GM12878 (cell line): Measurements from ENCODE around the gene NMRK1. TPM values are rescaled to one million over a fixed set of nuclear protein-coding genes. Genes with fewer than 3 reads are reported as not detected.

Experiments
- ATAC-seq: fragments of 200-7000 bp; cut with Tn5 transposase; 3 replicates; pipeline ENCODE4 v1.9.1; 2020; ENCODE audit warnings: mild to moderate bottlenecking, moderate library complexity
- BruUV-seq: library from RNA; stranded (reverse); fragments of 400-500 nt; replicated peaks from 2 replicates; lab custom pipeline; 2021; lab: Mats Ljungman, UMichigan
- CTCF ChIA-PET: fragments of 300-600 bp; sonication (Branson Sonifier 250); formaldehyde crosslinking; extraction: SDS; loops from one replicate; lab custom pipeline; 2021; ENCODE audit warnings: inconsistent platforms; lab: Yijun Ruan, JAX
- POLR2A ChIA-PET: fragments of 350-600 bp; formaldehyde crosslinking; extraction: SDS; loops from one replicate; lab custom pipeline; 2021; ENCODE audit warnings: inconsistent platforms; lab: Charles Lee
- RAD21 ChIA-PET: fragments of 300-600 bp; sonication (Branson Sonifier 250); formaldehyde crosslinking; loops from one replicate; lab custom pipeline; 2023; ENCODE audit warnings: antibody characterized with exemption; ENCODE audit not compliant: unreplicated experiment; lab: Charles Lee
- SMC1A ChIA-PET: fragments of 300-600 bp; sonication (Branson Sonifier 250); formaldehyde crosslinking; loops from one replicate; lab custom pipeline; 2023; ENCODE audit not compliant: unreplicated experiment, uncharacterized antibody; lab: Charles Lee
- DNase-seq: peaks from one replicate; pipeline ENCODE4 v3.0.0-alpha.2; 2011; ENCODE audit warnings: low read depth, low spot score
- FAIRE-seq: peaks from 3 replicates; lab custom pipeline; 2011; peaks lifted over from hg19 to GRCh38; lab: Jason Lieb, UNC
- H2AFZ ChIP-seq: 2 replicates; pipeline ENCODE4 v1.6.0; 2011; ENCODE audit warnings: low read depth, low read length, control low read depth; ENCODE audit not compliant: control insufficient read depth
- H3K27ac ChIP-seq: 2 replicates; pipeline ENCODE4 v1.5.1; 2011; ENCODE audit warnings: control low read depth; ENCODE audit not compliant: control insufficient read depth, insufficient read depth
- H3K27me3 ChIP-seq, 2 experiments: replicated peaks in 1 of 2; 2 replicates each; pipeline versions ENCODE4 v1.6.0 to v1.6.1; 2011; ENCODE audit warnings: low read length in 1 of 2; ENCODE audit not compliant: control insufficient read depth in 2 of 2, insufficient read depth in 2 of 2
- H3K36me3 ChIP-seq, 2 experiments: 2 replicates each; pipeline ENCODE4 v1.5.1; 2011; ENCODE audit warnings: low read length in 1 of 2; ENCODE audit not compliant: control insufficient read depth in 2 of 2, insufficient read depth in 2 of 2
- H3K4me1 ChIP-seq: 2 replicates; pipeline ENCODE4 v1.6.1; 2011; ENCODE audit warnings: mild to moderate bottlenecking, low read length, moderate library complexity, mixed read lengths; ENCODE audit not compliant: control insufficient read depth, insufficient read depth
- H3K4me2 ChIP-seq: 2 replicates; pipeline ENCODE4 v1.6.0; 2011; ENCODE audit warnings: control low read depth; ENCODE audit not compliant: control insufficient read depth, insufficient read depth
- H3K4me3 ChIP-seq: fragments of 200-600 bp; sonication (generic); 2 replicates; pipeline ENCODE4 v1.5.1; 2016
- H3K79me2 ChIP-seq: 2 replicates; pipeline ENCODE4 v1.6.0; 2011; ENCODE audit warnings: low read length; ENCODE audit not compliant: control insufficient read depth, insufficient read depth
- H3K9ac ChIP-seq: 2 replicates; pipeline ENCODE4 v1.8.0; 2011; ENCODE audit warnings: low read length, control low read depth, mixed read lengths; ENCODE audit not compliant: control insufficient read depth, insufficient read depth
- H3K9me3 ChIP-seq: replicated peaks from 3 replicates; pipeline ENCODE4 v1.5.1; 2011; ENCODE audit warnings: mild to moderate bottlenecking, low read length; ENCODE audit not compliant: control insufficient read depth, insufficient read depth
- H4K20me1 ChIP-seq: 2 replicates; pipeline ENCODE4 v1.6.0; 2011; ENCODE audit not compliant: control insufficient read depth, insufficient read depth
- BCL3 ChIP-seq: IDR thresholded peaks from 2 replicates; pipeline ENCODE4 v1.6.1; 2011; ENCODE audit warnings: borderline replicate concordance, low read depth, mild to moderate bottlenecking, moderate library complexity, low read length; ENCODE audit not compliant: insufficient read depth, poor library complexity, severe bottlenecking
- BCLAF1 ChIP-seq: fragments of 450-650 bp; IDR thresholded peaks from 2 replicates; pipeline ENCODE4 v1.6.1; 2017; ENCODE audit warnings: antibody characterized with exemption, mild to moderate bottlenecking, moderate library complexity
- GATAD2B ChIP-seq: fragments of 450-650 bp; conservative IDR thresholded peaks from 2 replicates; pipeline ENCODE4 v1.6.1; 2017; ENCODE audit warnings: low read depth, mild to moderate bottlenecking, moderate library complexity
- HCFC1 ChIP-seq: fragments of 150-350 bp; IDR thresholded peaks from 2 replicates; pipeline ENCODE4 v1.6.1; 2014; ENCODE audit warnings: low read length
- KDM1A ChIP-seq: fragments of 200-600 bp; sonication (generic); IDR thresholded peaks from 2 replicates; pipeline ENCODE4 v1.6.1; 2016; ENCODE audit warnings: borderline replicate concordance
- LARP7 ChIP-seq: fragments of 450-650 bp; IDR thresholded peaks from 2 replicates; pipeline ENCODE4 v1.6.1; 2017; ENCODE audit warnings: mild to moderate bottlenecking
- MEF2A ChIP-seq: IDR thresholded peaks from 2 replicates; pipeline ENCODE4 v1.6.1; 2011; ENCODE audit warnings: low read depth, mild to moderate bottlenecking, low read length, moderate library complexity; ENCODE audit not compliant: insufficient read depth
- NFXL1 ChIP-seq: fragments of 450-650 bp; IDR thresholded peaks from 2 replicates; pipeline ENCODE4 v1.6.1; 2017; ENCODE audit warnings: antibody characterized with exemption, mild to moderate bottlenecking, borderline replicate concordance
- NFYB ChIP-seq: IDR thresholded peaks from 2 replicates; pipeline ENCODE4 v1.6.1; 2011; ENCODE audit warnings: low read depth, mild to moderate bottlenecking, low read length, improper control_type of control experiment, moderate library complexity; ENCODE audit not compliant: insufficient read depth
- POLR2A ChIP-seq: IDR thresholded peaks from 2 replicates; pipeline ENCODE4 v1.6.1; 2011; ENCODE audit warnings: low read depth, mild to moderate bottlenecking, low read length
- POLR2AphosphoS5 ChIP-seq: IDR thresholded peaks from 2 replicates; pipeline ENCODE4 v1.6.1; 2011; ENCODE audit warnings: mild to moderate bottlenecking, low read length, inconsistent platforms
- POU2F2 ChIP-seq: IDR thresholded peaks from 3 replicates; pipeline ENCODE4 v1.6.1; 2011; ENCODE audit warnings: low read depth, mild to moderate bottlenecking, low read length, borderline replicate concordance
- RAD21 ChIP-seq: IDR thresholded peaks from 2 replicates; pipeline ENCODE4 v1.6.1; 2011; ENCODE audit warnings: mild to moderate bottlenecking, low read depth, low read length, moderate library complexity; ENCODE audit not compliant: insufficient read depth
- RB1 ChIP-seq: fragments of 450-650 bp; formaldehyde crosslinking; IDR thresholded peaks from 2 replicates; pipeline ENCODE4 v1.6.1; 2017; ENCODE audit warnings: mild to moderate bottlenecking, borderline replicate concordance
- SRF ChIP-seq, 2 experiments: IDR thresholded peaks; 2 replicates each; pipeline ENCODE4 v1.6.1; 2011; ENCODE audit warnings: low read depth in 2 of 2, low read length in 2 of 2, mild to moderate bottlenecking in 1 of 2, moderate library complexity in 1 of 2
- SUZ12 ChIP-seq: fragments of 200-600 bp; sonication (generic); IDR thresholded peaks from one replicate; pipeline ENCODE4 v1.6.1; 2018; ENCODE audit warnings: antibody characterized with exemption, mild to moderate bottlenecking; ENCODE audit not compliant: unreplicated experiment
- YBX1 ChIP-seq: fragments of 450-650 bp; IDR thresholded peaks from 2 replicates; pipeline ENCODE4 v1.6.1; 2016; ENCODE audit warnings: antibody characterized with exemption
- ZNF274 ChIP-seq: IDR thresholded peaks from one replicate; pipeline ENCODE4 v1.8.0; 2011; ENCODE audit not compliant: insufficient read length, insufficient read depth
- ZSCAN29 ChIP-seq: fragments of 450-650 bp; IDR thresholded peaks from 2 replicates; pipeline ENCODE4 v1.6.1; 2017; ENCODE audit warnings: mild to moderate bottlenecking, moderate library complexity
- WGBS: methylation state at CpG from one replicate; pipeline ENCODE4 v1.1.6; 2016; ENCODE audit warnings: low lambda C conversion rate; ENCODE audit not compliant: insufficient replicate concordance, insufficient coverage; ENCODE audit errors: missing lambda C conversion rate; 5-methylcytosine and 5-hydroxymethylcytosine counted together
- in situ Hi-C: fragments of 300-500 bp; cut with MboI; formaldehyde crosslinking; loops from 9 replicates; pipeline ENCODE4 v1.14.3; 2018; ENCODE audit warnings: mixed read lengths
- intact Hi-C: fragments of 100-400 bp; cut with micrococcal nuclease; formaldehyde crosslinking; loops from one replicate; pipeline ENCODE4 v1.14.2; 2022; ENCODE audit not compliant: unreplicated experiment
- polyA plus RNA-seq, 11 experiments: library from polyadenylated mRNA; depleted of rRNA in 4 of 11; unstranded in 6 of 11; stranded (reverse) in 5 of 11; fragments of >200 nt; fragmentation: Nextera tagmentation in 4 of 11; fragmentation: Illumina TruSeq in 1 of 11; extraction: Ambion mirVana in 4 of 11; extraction: Trizol in 1 of 11; gene quantifications; 1 replicate in 1 of 11; 2 replicates in 10 of 11; pipeline versions ENCODE4 v1.2.1 to v1.2.3, GENCODE V29; 2011 to 2016; ENCODE audit warnings: inconsistent platforms in 2 of 11, missing spikeins in 2 of 11, low read depth in 1 of 11
- total RNA-seq, 4 experiments: library from RNA; depleted of rRNA in 3 of 4; stranded (reverse); fragments of >200 nt in 3 of 4; fragmentation: Illumina TruSeq in 1 of 4; extraction: Trizol in 1 of 4; gene quantifications; 2 replicates each; pipeline versions ENCODE4 v1.2.1 to v1.2.3, GENCODE V29; 2013 to 2021
- TF ChIP-seq, protein P1 (sequence below): fragments of 450-650 bp; IDR thresholded peaks from 2 replicates; pipeline ENCODE4 v1.6.1; 2017; ENCODE audit warnings: low read depth, mild to moderate bottlenecking, moderate library complexity

Gene NMRK1
- total and polyA plus RNA-seq, 10 of the 15 experiments (the other 5 are each of a cell fraction or from before 2014, with no cell fraction given) = 8.4 to 17.2 (median 12.1) TPM

- ChIA-PET POLR2A (no interaction called here), SMC1A (interaction anchor here (0.8 kb wide), 1 partner anchor 12 kb away, joined by 3 read pairs; no protein-coding TSS in a partner anchor)
- no peak overlapping the region for H3K9ac ChIP-seq
- TF ChIP-seq ZNF274 (no peak), RB1 (no peak), NFXL1 (no peak), RAD21 (no peak), POU2F2 (no peak), POLR2A (no peak), LARP7 (no peak), POLR2AphosphoS5 (no peak), GATAD2B (no peak), ZSCAN29 (no peak), HCFC1 (no peak), KDM1A (no peak), BCLAF1 (no peak), BCL3 (no peak), SUZ12 (no peak), YBX1 (no peak), SRF (IDR thresholded peaks at IDR 0.05; ENCODE audit: low read depth in 2 of 2, low read length in 2 of 2) (no peak), MEF2A (no peak), NFYB (no peak)
- TF ChIP-seq, protein P1, sequence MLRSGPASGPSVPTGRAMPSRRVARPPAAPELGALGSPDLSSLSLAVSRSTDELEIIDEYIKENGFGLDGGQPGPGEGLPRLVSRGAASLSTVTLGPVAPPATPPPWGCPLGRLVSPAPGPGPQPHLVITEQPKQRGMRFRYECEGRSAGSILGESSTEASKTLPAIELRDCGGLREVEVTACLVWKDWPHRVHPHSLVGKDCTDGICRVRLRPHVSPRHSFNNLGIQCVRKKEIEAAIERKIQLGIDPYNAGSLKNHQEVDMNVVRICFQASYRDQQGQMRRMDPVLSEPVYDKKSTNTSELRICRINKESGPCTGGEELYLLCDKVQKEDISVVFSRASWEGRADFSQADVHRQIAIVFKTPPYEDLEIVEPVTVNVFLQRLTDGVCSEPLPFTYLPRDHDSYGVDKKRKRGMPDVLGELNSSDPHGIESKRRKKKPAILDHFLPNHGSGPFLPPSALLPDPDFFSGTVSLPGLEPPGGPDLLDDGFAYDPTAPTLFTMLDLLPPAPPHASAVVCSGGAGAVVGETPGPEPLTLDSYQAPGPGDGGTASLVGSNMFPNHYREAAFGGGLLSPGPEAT = no peak
- TF ChIP-seq, all 136 proteins: peak for 0
- Histone ChIP-seq H3K4me2 (no peak overlapping the region), H3K4me1 (no peaks in the 10 kb centered on the region), H4K20me1 (no peaks in the 10 kb centered on the region), H3K27ac (no peak overlapping the region), H3K9me3 (no peaks in the 10 kb centered on the region), H3K4me3 (no peak overlapping the region), H3K79me2 (no peaks in the 10 kb centered on the region), H2AFZ (no peak overlapping the region), H3K27me3 (no peaks in the 10 kb centered on the region), H3K36me3 (peaks cover 4 to 15% of the 10 kb centered on the region in 2 experiments)
- WGBS = 97% methylated on average over 2 of the region's 2 CpGs
- BruUV-seq = no TSS peak
- intact Hi-C loops = no loop called here
- RAD21 ChIA-PET = interaction anchor here (1.1 kb wide), 1 partner anchor 43 kb away, joined by 3 read pairs; no protein-coding TSS in a partner anchor
- in situ Hi-C loops = no loop called here
- DNase-seq (no peak), ATAC-seq (no peak), FAIRE-seq (no peak)
- CTCF ChIA-PET = interaction anchor here (1.2 to 1.6 kb wide), 3 partner anchors 51 to 68 kb away, joined by 3 to 4 read pairs (median 3); no protein-coding TSS in a partner anchor
Measured at GRCh38 chr9:75134495-75134894, 46.5 kb upstream of the NMRK1 start.
